Adrenal gland (tissue), 12 donors: ENCODE data around the gene SRMS. TPM values are rescaled to one million over a fixed set of nuclear protein-coding genes. Genes with fewer than 3 reads are reported as not detected.
A peak's percentile ranks its signal among the peaks of the same experiment; 100 is the strongest.

Experiments used
- DNase-seq, 7 donors: peaks; one replicate each; pipeline ENCODE4 v3.0.0-alpha.2; 2019 to 2020
- H3K27ac ChIP-seq, 5 donors: fragments of 200-600 bp; sonication (generic) in 4 of 5; 1 replicate in 3 of 5; 2 replicates in 2 of 5; pipeline versions ENCODE4 v1.5.1 to v1.8.0; 2016 to 2020; ENCODE audit warnings: mild to moderate bottlenecking in 1 of 5
- H3K27me3 ChIP-seq: fragments of 200-600 bp; 2 replicates; pipeline ENCODE4 v1.8.0; 2021
- H3K36me3 ChIP-seq, 2 donors: fragments of 200-600 bp; replicated peaks in 1 of 2; 1 replicate in 1 of 2; 2 replicates in 1 of 2; pipeline versions ENCODE4 v1.5.1 to v1.8.0; 2018 to 2022
- H3K4me1 ChIP-seq, 2 donors: fragments of 200-600 bp; replicated peaks in 1 of 2; 1 replicate in 1 of 2; 2 replicates in 1 of 2; pipeline versions ENCODE4 v1.5.1 to v1.8.0; 2018 to 2021
- H3K4me3 ChIP-seq, 4 donors: fragments of 200-600 bp; sonication (generic) in 3 of 4; one replicate each; pipeline ENCODE4 v1.5.1; 2016 to 2018
- H3K9me3 ChIP-seq, 3 donors: fragments of 200-600 bp; sonication (generic) in 1 of 3; replicated peaks in 1 of 3; 1 replicate in 2 of 3; 2 replicates in 1 of 3; pipeline versions ENCODE4 v1.5.1 to v1.8.0; 2016 to 2021
- CTCF ChIP-seq, 6 experiments: fragments of 450-650 bp in 4 of 6; fragments of 200-600 bp in 2 of 6; sonication (generic) in 1 of 6; IDR thresholded peaks; 1 replicate in 5 of 6; 2 replicates in 1 of 6; pipeline versions ENCODE4 v1.5.1 to v1.8.0; 2016 to 2021; ENCODE audit warnings: antibody characterized with exemption in 6 of 6, mild to moderate bottlenecking in 2 of 6, moderate library complexity in 1 of 6
- POLR2A ChIP-seq, 2 donors: fragments of 450-650 bp; IDR thresholded peaks; one replicate each; pipeline ENCODE4 v1.6.1; 2017; ENCODE audit warnings: antibody characterized with exemption in 2 of 2, mild to moderate bottlenecking in 2 of 2, moderate library complexity in 1 of 2
- WGBS, 4 donors: extraction: QIAGEN DNeasy Blood & Tissue Kit in 2 of 4; methylation state at CpG; one replicate each; pipeline versions ENCODE4 v1.1.5 to v1.1.7; 2013 to 2017; 5-methylcytosine and 5-hydroxymethylcytosine counted together
- intact Hi-C, 2 donors: fragments of 100-400 bp; cut with DNase I; formaldehyde crosslinking; loops; one replicate each; pipeline versions ENCODE4 v1.14.1 to v1.15.0; 2022 to 2023
- polyA plus RNA-seq, 3 donors: library from polyadenylated mRNA; stranded (reverse); fragments of 200-250 nt in 2 of 3; fragments of 350-450 nt in 1 of 3; fragmentation: Illumina TruSeq in 1 of 3; extraction: RNeasy Lipid Tissue Mini Kit (QIAGEN cat#74804) in 1 of 3; gene quantifications; one replicate each; pipeline ENCODE4 v1.2.3, GENCODE V29; 2013 to 2014
- total RNA-seq, 9 donors: library from RNA; depleted of rRNA in 4 of 9; stranded (reverse); fragments of >200 nt in 4 of 9; fragments of 120-200 nt in 1 of 9; fragmentation: NEBNext Ultra II Directional in 1 of 9; extraction: Animal tissue kit (Norgen Biotek cat#: 25700) in 1 of 9; gene quantifications; one replicate each; pipeline versions ENCODE4 v1.1.0 to v1.2.4, GENCODE V29; 2013 to 2023
- donor health status: healthy with polysubstance abuse.
- donor health status: Bipolar disorder and iron deficiency.
- donor health status: DM: yes; HTN: yes; CAD: no.
- donor health status: DM: no; HTN: no; CAD: no.
- donor health status: DM: no; HTN: no; CAD: no.
- donor health status: DM: yes; HTN: yes; CAD: no.

Gene SRMS
- total and polyA plus RNA-seq, 12 donors = not detected

GRCh38 chr20:63579017-63579694, 31.6 kb upstream of the SRMS start:
- TF ChIP-seq CTCF (IDR thresholded peaks at IDR 0.05) = no peak
- TF ChIP-seq POLR2A (IDR thresholded peaks at IDR 0.05) = no peak
- no peaks in the 10 kb centered on the region for H3K36me3 ChIP-seq
- 65 to 71% (median 67%) methylated on average over 18 to 19 of the region's 19 CpGs for whole genome bisulfite sequencing, 4 donors
- no peaks in the 10 kb centered on the region for H3K27me3 ChIP-seq
- intact Hi-C loops = no loop called here
- DNase-seq = no peak
- no peaks in the 10 kb centered on the region for H3K4me1 ChIP-seq
- H3K27ac ChIP-seq = no peak overlapping the region
- no peaks in the 10 kb centered on the region for H3K9me3 ChIP-seq
- no peak overlapping the region for H3K4me3 ChIP-seq

- intact Hi-C loops = no loop called here
- H3K36me3 ChIP-seq = no peaks in the 10 kb centered on the region
Observed at GRCh38 chr20:63578224-63579016, 30.9 kb upstream of the SRMS start.

GRCh38 chr20:63577317-63577894, 29.9 kb upstream of the SRMS start:
- intact Hi-C loops = no loop called here
- Histone ChIP-seq H3K4me3 (no peak overlapping the region), H3K27ac (no peak overlapping the region), H3K4me1 (peaks cover 5 to 6% of the 10 kb centered on the region in 2 donors), H3K27me3 (no peaks in the 10 kb centered on the region), H3K9me3 (no peaks in the 10 kb centered on the region), H3K36me3 (no peaks in the 10 kb centered on the region)
- WGBS, 4 donors = 69 to 81% (median 77%) methylated on average over 12 to 19 of the region's 19 CpGs
- DNase-seq = peak in 1 of 7 donors; percentile 49
- TF ChIP-seq CTCF (IDR thresholded peaks at IDR 0.05) = no peak
- TF ChIP-seq POLR2A (IDR thresholded peaks at IDR 0.05) = no peak

More at GRCh38 chr20:63578224-63579016, 30.9 kb upstream of the SRMS start:
- no peak overlapping the region for H3K27ac ChIP-seq
- H3K27me3 ChIP-seq = no peaks in the 10 kb centered on the region
- H3K4me3 ChIP-seq = no peak overlapping the region
- 77 to 79% (median 77%) methylated on average over 24 to 26 of the region's 26 CpGs for WGBS, 4 donors
- H3K4me1 ChIP-seq = peaks cover 1 to 2% of the 10 kb centered on the region in 2 donors
- TF ChIP-seq POLR2A (IDR thresholded peaks at IDR 0.05) (no peak), CTCF (IDR thresholded peaks at IDR 0.05) (no peak)
- H3K9me3 ChIP-seq = no peaks in the 10 kb centered on the region
- DNase-seq = no peak

GRCh38 chr20:63576311-63576710, 28.8 kb upstream of the SRMS start:
- WGBS, 4 donors = 72 to 84% (median 79%) methylated on average over 7 of the region's 7 CpGs
- DNase-seq = no peak
- Histone ChIP-seq H3K36me3 (no peaks in the 10 kb centered on the region), H3K27me3 (no peaks in the 10 kb centered on the region), H3K4me3 (no peak overlapping the region), H3K27ac (no peak overlapping the region), H3K4me1 (peaks cover 5 to 6% of the 10 kb centered on the region in 2 donors), H3K9me3 (no peaks in the 10 kb centered on the region)
- TF ChIP-seq CTCF (IDR thresholded peaks at IDR 0.05) (no peak), POLR2A (IDR thresholded peaks at IDR 0.05) (no peak)
- intact Hi-C loops = no loop called here
